Hematopoietic multipotent progenitor cell treated with erythropoietin and hydrocortisone succinate and interleukin-3 and kit ligand, for 6 days (in vitro differentiated cells): ENCODE data around the gene SESN3.
"Not testable (repeated sequence)": the region's sequence is repeated elsewhere in the genome, so short reads cannot be mapped to it uniquely, and the experiment has no call there.

ENCODE experiments used
- DNase-seq: peaks from one replicate; pipeline ENCODE4 v3.0.0-alpha.2; 2015

The SESN3 gene

DNA sequence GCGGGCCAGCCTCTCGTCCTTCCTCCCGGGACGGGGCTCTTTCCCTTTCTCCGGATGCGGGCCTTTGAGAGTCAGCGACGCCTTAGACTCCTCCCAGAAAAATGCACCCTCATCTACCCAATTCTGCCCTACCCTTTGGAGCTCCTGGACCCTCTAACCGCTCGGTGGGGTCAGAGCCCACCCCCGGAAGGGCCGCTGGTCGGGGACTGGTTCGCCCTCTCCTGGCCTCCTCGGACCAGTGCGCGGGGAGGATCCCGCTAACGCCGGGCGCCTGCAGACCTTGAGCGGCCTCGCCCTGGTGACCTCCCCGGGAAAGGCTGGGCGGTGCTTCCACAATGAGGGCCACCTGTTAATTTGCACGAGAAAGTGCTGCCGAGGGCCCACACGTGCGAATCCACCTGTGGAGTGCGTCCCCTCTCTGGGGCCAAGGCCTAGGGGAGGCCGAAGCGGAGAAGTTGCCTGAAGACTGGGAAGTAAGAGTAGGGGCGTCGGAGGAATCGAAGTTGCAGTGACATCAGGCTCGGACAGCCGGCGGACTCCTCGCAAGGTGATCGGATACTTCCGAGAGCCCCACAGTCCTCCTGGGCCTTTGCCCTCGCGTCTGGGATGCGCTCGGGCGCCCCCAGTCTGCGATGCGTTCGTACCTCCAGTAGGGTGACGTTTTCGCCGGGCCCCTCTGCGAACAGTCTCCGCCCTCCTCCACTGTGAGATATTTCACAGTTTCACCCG lies 79.9 kb downstream of the SESN3 start:
- DNase-seq, result peak; percentile 98

DNA sequence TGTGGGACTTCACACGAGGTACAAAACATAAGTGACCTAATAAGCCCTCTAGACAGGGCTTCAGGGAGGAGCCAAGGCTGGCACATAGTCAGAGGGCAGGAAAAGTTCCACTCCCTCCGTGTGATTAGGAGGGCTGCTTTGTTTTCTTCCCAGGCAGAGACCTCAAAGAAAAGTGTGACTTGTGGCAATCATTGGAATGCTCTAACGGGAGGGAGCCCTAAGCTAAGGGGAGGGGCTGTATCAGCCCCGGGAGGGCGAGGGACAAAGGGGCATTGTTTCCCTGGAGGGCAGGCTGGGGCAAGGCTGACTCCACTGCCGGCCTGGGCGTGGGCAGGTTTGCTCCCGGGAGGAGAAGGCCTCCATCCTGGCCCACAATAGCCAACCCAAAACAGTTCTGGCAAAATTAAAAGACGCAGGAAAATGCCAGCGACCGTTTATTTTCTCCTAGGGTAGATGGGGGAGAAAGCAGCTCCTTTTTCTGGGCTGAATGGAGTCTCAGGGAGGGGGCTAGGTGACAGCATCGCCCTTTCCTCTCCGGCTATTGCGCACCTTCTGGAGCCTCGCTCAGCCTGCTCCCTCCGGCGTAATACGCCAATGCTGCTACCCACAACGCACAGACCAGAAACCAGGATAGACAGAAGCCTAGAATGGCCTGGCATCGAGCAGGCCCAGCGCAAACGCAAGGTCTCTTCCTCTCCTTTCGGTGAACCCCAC lies 81.2 kb downstream of the SESN3 start:
- DNase-seq, result peak; percentile 65

DNA sequence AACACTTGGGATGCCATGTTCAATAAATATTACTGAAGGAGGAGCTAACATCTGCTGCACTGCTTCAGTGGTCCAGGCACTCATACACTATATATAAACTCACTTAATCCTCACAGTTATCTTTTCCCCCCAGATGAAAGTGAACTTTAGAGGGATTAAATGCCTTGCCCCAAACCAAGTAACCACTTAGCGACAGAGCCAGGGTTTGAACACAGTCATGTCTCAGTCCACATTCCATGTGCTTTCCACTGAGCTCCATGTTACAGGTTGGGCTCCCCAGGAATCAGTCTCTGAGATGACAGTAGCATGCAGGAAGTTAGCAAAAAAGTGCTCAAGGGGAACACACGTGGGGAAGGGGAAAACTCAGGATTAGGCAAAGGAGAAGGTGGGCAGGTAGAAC lies 82.1 kb downstream of the SESN3 start:
- peak; percentile 38 for DNase-seq

DNA sequence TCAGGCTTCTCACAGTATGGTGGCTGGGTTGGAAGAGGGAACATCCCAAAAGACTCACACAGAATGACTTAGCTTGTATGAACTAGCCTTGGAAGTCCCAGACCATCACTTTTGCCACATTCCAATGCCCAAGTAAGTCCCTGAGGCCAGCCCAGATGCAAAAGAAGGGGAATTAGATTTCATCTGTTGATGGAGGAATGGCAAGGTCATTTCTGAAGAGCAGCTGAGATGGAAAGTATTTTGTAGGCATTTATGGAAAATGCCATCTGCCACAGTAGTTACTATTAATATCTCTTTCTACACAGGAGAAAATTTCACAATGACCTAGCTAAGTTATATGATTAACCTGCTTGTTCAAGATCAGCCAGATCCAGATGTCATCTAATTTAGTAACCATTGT lies 82.6 kb downstream of the SESN3 start:
- DNase-seq, result no peak

DNA sequence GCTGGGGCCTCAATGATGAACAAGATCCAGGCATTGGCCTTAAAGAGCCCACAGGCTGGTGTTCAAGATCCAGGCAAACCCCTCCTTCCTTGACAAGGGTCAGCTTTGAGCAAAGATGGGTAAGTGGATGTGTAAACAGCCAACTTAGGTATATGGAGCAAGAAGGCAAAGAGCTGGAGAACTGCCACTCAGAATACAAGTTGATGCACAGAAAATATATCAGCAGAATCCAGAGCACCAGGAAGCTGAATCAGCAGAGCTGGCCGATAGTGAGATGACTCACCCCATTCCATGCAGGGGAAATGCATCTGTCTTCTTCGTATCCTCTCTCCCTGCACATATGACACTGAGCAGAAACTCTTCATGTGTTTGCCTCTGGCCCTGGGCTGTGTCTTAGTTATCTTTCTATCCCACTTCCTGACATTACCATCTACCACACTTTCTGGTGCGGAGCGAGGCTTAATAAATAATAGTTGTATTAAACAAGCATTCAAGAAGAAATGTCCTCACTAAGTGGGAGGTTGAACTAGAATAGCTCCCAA lies 83.6 kb downstream of the SESN3 start:
- peak; percentile 95 for DNase-seq

DNA sequence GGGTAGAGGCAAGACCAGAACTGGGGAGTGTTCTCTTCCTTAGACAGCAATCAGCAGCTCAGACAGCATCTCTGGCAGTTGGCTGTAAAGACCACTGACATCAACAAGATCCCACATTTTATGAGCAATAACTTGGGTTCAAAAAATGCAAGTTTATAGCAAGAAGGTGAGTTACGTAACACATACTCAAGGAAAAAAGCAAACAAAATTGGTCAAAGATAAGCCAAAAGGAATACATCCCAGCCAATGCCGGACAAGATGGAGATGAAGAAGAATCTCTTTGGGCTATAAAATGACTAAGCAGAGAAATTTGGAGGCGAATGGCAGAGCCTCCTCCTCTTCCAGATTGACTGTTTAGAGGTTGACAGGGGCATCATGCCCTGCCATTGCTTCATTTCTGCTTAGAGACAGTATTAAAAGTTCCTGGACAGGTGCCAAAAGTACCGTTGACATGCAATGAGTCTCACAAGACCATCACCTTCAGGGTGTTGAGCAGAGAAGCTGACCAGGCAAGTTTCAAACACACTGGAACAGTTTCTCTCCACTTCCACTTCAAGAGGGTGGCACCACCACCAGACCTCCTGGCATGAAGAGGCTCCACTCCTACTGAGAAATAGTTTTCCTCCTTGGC lies 85.5 kb downstream of the SESN3 start:
- peak; percentile 69 for DNase-seq

DNA sequence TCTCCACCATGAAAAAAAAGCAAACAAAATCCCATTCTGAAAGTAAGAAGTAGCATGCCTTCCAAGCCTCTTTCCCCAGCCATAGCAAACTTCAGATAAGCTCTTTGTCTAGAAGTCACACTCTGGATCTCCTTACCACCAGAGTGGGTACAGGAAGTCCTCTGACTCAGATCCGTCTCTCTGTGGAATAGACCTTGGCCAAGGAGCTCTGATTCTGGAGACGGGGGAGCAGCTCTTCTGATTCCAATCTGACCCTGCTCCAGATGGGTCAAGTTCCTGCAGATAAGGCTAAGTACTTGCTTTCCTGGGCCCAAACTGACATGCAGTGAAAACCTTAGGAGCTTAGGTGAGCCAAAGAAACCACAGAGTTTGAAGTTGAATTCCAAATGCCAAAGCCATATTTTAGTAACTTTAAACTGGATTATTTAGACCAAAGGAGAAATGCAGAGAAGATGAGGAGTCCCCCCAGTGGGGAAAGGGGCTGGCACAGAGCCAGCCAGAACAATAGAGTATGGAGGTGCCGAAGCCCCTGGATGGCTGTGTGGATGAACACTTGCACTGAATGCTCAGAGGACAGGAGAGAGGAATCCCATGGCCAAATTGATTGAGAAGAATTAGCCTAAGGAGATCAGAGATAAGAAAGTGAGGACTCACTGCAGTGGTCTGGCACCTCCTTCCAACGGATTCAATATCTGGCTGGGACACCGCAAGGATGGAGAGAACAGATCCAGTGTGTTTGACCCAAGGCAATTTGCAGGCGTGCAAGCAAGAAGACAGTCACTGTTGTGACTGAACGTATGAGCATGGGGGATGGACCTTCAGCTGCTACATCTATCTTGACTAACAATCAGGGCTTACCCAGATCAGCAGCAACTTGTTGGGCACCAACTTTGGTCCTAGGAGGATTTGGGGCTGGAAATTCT lies 86.4 kb downstream of the SESN3 start:
- DNase-seq, result peak; percentile 68

DNA sequence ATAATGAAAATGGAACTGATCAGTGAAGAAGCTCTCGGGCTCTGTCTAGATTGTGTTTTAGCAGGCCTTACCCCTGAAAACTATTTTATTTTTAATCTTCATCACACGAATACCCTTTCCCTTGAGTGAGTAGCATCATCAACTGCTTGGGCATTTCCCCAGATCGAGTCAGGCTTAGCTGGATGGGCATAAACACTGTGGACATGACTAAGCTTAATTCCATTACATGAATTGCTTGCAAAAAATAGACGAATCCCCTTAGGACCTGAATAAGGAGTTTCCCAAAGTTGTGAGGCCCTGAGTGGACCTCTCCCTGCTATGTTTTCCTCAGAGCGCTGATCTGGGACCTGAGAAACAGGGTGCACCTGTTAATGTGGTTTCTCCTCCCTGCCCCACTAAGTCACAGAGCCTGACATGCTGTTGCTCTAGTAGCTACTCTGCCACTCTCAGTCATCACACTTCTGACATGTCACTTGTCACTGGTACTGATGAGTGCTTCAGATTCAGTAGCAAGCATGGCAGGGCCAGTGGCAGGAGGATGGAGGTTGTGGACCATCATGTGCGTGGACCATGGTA lies 87.8 kb downstream of the SESN3 start:
- no peak for DNase-seq

DNA sequence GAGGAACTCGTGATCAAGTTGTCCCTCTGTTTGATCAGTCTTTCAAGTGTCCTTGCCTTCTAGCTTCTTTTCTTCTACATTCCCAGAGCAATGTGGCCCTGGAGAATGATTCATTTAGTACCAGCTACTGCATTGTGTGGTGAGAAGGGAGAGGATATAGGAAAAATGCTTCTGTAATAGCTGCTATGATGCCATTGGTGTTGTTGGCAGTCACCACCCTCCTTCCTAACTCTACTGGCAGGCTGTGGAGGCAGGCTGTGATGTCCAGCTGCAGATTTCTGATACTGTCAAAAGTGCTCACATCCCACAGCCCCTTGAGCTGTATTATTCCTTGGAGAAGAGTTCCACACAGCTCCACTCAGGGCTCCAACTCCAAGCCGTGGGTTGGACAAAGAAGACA lies 88.6 kb downstream of the SESN3 start:
- DNase-seq, result no peak

DNA sequence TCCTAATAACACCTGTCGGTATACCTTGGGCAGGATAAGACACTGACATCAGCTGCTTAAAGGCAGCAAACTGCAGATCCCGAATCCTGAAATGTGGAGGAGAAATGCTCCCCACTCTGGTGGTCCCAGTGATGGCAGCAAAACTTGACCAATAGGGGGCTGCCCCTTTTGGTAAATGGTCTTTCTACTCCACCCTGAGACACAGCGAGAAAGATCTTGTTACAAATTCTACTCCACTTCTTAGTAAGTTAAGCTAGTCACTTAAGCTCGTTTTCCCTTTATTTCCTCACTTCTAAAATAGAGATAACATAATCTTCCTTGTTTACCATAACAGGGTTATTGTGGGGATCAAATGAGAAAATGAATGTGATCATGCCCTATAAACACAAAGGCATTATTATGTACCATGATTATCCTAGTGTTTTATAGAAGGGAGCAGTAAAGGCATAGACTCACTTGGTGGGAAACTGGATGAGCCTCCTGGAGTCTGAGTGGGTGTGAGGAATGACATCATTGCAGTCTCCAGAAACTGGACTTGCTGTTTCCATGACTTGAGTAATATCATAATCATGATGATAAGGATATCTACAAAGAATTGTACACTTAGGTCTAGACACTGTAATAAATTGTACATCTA lies 90.5 kb downstream of the SESN3 start:
- DNase-seq, result no peak

DNA sequence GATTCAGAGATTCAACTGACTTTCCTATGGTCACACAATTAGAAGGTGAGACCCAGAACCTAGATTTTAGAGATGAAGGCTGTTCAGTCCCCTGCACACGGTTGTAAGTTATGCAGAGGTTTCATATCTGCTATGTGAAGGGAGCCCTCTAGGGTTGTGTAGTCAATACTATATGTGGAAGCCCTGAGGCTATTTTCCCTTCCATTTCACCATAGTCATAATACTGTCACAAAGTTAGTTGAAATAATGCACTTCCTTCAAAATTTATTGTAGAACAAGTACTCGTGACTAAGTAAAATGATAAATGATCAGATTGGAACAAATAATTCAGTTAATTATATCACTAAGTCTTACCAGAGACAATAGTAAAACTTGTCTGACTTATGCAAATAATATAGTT lies 92.6 kb downstream of the SESN3 start:
- peak; percentile 63 for DNase-seq

DNA sequence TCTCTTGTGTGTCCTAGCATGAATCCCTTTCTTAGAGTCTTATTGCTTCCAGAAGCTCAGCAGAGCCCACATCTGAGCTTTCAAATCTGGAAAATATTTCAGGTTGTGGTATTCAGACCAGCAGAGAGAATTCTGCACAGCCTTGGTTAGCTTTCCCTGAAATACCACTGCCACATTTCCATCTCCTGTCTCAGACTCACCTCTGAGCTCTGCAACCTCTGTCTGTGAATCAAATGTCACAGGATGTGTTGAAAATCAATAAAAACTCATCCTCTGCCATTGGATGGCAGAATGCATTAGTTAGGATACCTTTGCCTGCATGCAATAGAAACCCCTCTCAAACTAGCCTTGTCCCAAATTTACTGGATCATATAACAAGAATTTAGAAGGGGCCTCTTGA lies 93.7 kb downstream of the SESN3 start:
- no peak for DNase-seq

DNA sequence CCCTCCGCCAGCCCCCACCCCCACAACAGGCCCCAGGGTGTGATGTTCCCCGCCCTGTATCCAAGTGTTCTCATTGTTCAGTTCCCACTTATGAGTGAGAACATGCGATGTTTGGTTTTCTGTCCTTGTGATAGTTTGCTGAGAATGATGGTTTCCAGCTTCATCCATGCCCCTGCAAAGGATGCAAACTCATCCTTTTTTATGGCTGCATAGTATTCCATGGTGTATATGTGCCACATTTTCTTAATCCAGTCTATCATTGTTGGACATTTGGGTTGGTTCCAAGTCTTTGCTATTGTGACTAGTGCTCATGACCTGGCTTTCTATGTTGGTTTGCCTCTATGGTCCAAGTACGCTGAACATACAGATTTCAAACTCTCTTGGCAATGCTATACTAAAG lies 94.3 kb downstream of the SESN3 start:
- DNase-seq, result not testable (repeated sequence)

DNA sequence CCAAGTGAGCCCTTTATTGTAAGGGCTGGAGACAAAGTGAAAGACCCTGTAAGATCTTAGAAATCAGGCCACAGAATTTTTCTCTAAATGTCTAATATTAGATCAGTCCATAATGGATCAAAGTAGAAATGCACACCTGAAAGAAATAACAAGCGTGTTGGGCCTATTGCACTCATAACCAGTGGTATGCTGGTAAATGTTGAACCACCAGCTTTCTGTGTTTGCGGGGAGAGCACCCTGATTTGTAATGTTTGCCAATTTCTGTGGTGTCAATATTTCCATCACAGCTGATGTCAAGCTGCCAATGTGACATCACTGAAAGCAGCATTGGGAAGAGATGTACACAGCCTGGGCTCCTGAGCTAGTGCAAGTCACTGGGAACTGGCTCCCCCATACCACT lies 95.1 kb downstream of the SESN3 start:
- DNase-seq, result no peak

DNA sequence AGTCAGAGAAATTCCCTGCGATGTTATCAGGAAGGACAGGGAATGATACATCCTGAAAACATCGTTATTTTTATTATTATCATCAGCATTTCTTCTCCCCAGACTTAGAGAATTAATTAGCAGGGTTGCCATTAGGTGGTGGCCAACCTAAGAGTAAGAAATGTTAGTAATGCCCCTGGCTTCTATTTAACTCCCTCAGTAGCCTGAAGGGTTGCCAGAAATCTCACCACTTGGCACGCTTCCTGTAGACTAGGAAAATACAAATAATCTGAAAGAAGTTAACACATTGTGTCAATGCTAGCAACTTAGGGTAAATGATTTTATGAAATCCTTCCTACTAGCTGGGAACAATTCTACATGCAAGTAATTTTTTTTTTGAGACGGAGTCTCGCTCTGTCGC lies 95.8 kb downstream of the SESN3 start:
- no peak for DNase-seq

DNA sequence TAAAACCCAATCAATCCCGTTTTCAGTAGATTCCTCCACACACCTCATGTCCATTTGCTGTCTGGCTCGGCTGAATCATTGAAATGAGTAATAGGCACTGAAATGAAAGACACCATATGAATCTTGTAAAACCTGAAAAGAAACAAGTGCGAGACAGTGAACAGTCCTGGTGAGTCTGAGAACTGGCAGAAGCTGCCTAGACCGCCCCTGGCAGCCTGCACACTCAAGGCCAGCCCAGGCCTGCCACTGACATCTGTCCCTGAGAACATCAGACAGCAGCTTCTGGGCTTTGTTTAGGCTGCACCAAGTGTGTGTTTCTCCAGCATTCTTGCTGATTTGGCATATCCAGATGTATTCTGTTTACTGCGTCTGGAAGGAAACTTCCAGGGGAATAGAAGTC lies 96.5 kb downstream of the SESN3 start:
- no peak for DNase-seq

DNA sequence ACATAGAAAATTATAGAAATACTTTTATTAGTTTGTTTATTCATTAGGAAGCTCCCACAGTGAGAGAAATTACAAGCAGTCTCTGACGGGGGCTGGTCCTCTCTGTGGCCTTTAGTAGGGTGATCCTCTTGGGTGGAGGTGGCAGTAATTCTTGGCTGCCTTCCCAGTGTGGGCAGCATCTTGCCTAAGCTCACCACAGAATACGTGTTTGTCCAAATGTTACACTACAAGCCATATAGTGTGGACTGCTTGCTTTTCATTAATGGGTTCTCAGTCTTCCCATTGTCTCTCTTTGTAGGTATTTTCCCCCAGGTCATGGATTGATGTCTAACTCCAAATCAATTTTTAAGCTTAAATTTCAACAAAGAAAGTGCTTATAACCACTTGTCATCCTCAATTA lies 98.0 kb downstream of the SESN3 start:
- DNase-seq, result peak; percentile 89

DNA sequence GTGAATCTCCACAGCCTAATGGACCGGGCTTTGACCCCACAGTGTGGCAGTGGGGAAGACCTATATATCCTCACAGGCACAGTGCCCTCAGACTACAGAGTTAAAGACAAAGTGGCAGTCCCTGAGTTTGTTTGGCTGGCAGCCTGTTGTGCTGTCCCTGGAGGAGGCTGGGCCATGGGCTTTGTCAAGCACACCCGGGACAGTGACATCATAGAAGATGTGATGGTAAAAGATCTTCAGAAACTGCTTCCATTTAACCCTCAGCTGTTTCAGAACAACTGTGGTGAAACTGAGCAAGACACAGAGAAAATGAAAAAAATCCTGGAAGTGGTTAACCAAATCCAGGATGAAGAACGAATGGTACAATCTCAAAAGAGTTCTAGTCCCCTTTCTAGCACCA lies 102.4 kb downstream of the SESN3 start:
- DNase-seq, result no peak

DNA sequence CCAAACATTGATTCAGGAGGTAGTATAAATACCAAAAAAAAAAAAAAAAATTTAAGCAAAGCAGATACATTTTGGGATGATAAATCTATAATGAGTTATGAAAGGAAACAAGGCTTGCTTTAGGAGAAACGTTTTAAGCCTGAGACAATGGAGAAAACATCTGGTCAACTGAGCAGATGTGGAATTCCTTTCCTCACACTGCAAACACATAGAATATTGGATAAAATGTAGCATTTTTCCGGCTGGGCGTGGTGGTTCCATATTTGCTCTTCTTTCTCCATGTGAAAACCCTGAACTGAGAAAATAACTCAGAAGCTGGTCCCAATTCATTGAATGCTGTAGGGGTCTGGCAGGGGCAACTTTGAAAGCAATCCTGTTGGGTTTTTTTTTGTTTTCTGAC lies 107.4 kb downstream of the SESN3 start:
- no peak for DNase-seq

DNA sequence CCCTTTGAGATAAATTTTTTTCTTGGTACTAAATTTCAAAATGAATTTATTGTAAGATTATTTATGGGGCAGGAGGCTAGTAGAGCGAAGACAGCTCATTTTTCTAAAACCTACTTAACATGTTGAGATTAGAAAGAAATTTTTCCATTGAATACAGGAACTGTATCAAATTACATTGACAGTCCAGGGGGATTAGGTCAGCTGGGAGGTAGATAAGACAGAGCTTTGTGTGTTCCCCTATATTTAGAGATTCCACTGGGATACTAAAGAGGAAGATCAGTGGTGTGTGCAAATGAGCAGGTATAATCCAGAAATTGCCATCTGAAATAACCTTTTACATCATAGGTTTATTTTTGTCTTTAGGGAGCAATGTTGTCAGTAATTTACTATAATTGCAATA lies 109.3 kb downstream of the SESN3 start:
- DNase-seq, result no peak

DNA sequence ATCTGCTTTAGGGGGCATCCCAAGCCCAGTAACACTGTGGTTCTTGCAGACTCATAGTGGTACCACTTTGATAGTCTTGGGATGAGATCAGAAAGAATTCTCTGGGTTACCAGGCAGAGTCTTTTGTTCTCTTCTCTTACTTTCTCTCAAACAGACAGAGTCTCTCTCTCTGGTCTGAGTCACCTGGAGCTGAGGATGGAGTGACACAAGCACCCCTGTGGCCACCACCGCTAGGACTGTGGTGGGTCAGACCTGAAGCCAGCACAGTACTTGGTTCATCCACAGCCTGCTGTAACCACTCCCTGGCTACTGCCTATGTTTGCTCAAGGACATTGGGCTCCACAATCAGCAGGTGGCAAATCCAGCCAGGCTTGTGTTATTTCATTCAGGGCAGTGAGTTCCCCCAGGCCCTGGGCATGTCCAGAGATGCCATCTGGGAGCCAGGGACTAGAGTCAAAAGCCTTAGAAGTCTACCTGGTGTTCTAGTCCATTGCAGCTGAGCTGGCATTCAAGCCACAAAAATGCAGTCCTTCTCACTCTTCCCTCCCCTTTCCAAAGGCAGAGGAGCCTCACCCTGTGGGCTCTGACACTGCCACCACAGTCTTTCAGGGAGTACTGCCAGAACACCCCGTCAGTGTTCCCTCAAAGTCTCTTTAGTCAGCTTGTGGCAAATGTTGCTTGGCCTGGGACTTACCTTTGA lies 111.5 kb downstream of the SESN3 start:
- DNase-seq, result no peak
